Measurements from ENCODE around the gene LKAAEAR1.
"Not testable (repeated sequence)": the region's sequence is repeated elsewhere in the genome, so short reads cannot be mapped to it uniquely, and the experiment has no call there.

LKAAEAR1 gene, protein sequence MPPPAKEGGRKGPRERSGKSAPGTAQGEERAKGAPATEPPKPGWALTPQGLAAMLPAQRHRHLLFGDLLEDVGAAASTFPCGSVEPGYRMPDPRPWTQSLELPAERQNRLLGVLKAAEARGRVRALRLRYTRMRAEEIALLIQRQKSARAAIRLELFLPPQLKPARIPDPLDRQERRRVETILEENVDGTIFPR

GRCh38 chr20:64083804-64084684 lies at the start of gene LKAAEAR1:
Gene LKAAEAR1 (minus strand): TSS chr20:64084398. CDS start chr20:64084219, 179 bp downstream.
- no peak for DNase-seq (ENCODE audit: low read depth in 2 of 2)

- DNase-seq (ENCODE audit: low read depth in 2 of 2), result no peak
Observed at GRCh38 chr20:64131406-64131805, 47.2 kb upstream of the LKAAEAR1 start.

GRCh38 chr20:64130876-64131275 lies 46.7 kb upstream of the LKAAEAR1 start:
- DNase-seq (ENCODE audit: low read depth in 2 of 2), result no peak

DNA sequence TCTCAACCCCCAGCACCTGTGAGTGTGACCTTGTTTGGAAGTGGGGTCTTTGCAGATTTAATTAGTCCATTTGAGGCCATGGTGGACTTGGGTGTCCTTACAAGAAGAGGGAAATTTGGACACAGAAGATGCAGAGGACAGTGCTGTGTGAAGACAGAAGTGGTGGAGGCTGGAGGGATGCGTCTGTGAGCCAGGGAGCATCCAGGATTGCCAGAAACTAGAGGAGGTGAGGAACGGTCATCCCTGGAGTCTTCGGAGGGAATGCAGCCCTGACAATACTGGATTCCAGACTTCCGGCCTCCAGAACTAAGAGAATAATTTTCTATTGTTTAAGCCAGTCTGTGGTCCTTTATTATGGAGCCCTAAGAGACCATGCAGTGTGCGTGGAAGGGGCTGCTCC lies 46.1 kb upstream of the LKAAEAR1 start:
- DNase-seq (ENCODE audit: low read depth in 2 of 2), result no peak

- no peak for DNase-seq (ENCODE audit: low read depth in 2 of 2)
Observed at GRCh38 chr20:64129146-64129782, 45.1 kb upstream of the LKAAEAR1 start.

DNA sequence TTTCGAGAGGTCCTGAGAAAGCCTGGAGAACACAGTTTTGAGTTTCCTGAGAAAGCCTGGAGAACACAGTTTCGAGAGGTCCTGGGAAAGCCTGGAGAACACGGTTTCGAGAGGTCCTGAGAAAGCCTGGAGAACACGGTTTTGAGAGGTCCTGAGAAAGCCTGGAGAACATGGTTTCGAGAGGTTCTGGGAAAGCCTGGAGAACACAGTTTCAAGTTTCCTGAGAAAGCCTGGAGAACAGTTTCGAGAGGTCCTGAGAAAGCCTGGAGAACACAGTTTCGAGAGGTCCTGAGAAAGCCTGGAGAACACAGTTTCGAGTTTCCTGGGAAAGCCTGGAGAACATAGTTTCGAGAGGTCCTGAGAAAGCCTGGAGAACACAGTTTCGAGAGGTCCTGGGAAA lies 39.3 kb upstream of the LKAAEAR1 start:
- not testable (repeated sequence) for DNase-seq (ENCODE audit: low read depth in 2 of 2)

DNA sequence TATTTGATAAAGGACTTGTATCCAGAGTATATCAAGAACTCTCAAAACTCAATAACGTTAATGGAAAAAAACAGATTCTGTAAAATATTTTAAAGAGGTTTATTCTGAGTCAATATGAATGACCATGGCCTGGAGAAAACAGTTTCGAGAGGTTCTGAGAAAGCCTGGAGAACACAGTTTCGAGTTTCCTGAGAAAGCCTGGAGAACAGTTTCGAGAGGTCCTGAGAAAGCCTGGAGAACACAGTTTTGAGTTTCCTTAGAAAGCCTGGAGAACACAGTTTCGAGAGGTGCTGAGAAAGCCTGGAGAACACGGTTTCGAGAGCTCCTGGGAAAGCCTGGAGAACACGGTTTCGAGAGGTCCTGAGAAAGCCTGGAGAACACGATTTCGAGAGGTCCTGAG lies 38.7 kb upstream of the LKAAEAR1 start:
- not testable (repeated sequence) for DNase-seq (ENCODE audit: low read depth in 2 of 2)

- no peak for DNase-seq (ENCODE audit: low read depth in 2 of 2)
Observed at GRCh38 chr20:64121586-64121985, 37.4 kb upstream of the LKAAEAR1 start.

DNA sequence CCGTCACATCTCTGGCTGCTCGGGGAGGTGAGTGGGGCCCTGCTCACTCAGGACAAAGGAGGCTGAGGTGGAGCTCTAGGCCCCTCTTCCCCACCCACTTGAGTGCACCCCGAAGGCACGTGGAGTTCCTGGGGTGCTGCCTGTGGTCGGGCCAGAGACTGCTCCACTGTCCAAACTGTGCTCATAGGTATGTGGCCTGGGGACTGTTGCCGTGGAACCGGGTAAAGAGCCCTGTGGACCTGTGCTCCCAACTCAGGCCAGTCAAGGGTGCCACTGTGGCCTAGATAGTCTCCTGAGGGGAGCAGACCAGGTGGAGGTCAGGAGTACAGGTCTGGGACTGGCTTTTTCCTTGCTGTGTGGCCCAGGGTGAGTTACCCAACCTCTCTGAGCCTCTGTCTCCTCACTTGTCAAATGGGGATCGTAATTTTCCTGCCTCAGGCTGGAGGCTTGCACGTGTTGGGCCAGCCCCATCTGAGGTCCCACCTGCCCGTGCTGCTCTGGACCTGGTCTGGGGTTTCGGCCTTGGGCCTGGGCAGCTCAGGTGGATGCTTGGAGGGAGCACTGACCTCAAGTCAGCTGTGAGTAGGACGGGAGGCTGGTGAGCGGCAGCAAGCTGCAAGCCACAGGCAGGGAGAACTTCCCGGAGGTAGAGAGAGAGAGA lies 35.6 kb upstream of the LKAAEAR1 start:
- no peak for DNase-seq (ENCODE audit: low read depth in 2 of 2)

- no peak for DNase-seq (ENCODE audit: low read depth in 2 of 2)
Observed at GRCh38 chr20:64119301-64119680, 35.1 kb upstream of the LKAAEAR1 start.

DNA sequence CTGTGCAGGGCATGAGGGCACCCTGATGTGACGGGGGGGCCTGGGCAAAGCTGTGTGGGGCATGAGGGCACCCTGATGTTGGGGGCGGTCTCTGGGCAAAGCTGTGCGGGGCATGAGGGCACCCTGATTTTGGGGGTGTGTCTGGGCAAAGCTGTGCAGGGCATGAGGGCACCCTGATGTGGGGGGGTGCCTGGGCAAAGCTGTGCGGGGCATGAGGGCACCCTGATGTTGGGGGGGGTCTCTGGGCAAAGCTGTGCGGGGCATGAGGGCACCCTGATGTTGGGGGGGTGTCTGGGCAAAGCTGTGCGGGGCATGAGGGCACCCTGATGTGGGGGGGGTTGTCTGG lies 33.2 kb upstream of the LKAAEAR1 start:
- DNase-seq (ENCODE audit: low read depth in 2 of 2), result not testable (repeated sequence)

DNA sequence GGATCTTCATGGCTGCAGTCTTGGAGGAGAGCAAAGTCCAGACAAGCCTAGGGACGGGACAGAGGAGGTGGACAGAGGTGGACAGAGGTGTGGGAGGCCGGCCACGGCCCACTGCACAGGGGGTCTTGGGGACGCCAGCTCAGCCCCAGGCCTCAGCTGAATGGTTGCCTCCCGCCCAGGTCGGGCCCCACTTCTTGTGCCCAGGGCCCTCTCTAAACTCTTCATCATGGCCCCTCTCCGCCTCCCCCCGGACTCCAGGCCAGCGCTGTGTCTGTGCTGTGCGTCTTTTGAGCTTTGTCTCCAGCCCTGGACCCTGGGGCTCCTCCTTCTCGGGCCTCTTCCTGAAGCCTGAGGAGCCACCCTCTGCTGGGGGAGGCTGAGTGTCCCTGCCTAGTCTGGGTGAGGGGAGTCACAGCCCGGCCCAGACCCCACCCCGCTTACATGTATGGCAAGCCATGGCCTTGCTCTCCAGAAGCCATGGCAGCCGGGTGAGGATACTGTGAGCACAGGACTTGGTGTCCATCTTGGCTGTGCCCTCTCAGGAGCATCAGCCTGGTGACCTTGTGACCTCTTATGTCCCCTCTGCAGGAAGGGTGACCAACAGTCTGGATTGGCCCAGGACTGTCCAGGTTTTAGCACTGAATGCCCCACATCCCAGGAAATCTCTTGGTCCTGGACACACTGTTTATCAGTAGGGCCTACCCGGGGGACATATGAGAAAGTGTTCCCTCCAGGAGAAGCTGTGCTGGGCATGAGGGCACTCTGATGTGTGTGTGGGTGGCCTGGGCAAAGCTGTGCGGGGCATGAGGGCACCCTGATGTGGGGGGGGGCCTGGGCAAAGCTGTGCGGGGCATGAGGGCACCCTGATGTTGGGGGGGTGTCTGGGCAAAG lies 32.6 kb upstream of the LKAAEAR1 start:
- no peak for DNase-seq (ENCODE audit: low read depth in 2 of 2)

DNA sequence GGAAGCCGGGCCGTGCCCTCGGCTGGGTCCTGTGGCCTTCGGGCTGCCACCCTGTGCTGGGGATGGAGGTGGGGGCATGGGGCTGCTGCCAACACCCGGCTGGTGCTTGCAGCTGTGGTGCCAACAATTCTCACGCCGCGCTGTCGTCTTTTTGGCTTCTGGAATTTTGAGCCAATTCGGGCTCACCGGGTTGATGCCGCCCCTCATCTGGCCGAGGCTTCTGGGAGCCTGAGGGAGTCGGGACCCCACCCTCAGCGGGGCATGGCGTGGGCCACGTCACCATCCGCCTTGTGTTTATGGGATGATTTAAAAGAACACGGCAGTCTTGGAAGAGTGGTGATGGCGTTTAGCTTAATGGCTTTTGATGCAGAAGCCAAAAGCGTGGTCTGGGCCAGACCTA lies 31.8 kb upstream of the LKAAEAR1 start:
- no peak for DNase-seq (ENCODE audit: low read depth in 2 of 2)

GRCh38 chr20:64115171-64115911 lies 31.1 kb upstream of the LKAAEAR1 start:
- DNase-seq (ENCODE audit: low read depth in 2 of 2), result no peak

GRCh38 chr20:64114356-64114971 lies 30.3 kb upstream of the LKAAEAR1 start:
- DNase-seq (ENCODE audit: low read depth in 2 of 2), result no peak

GRCh38 chr20:64113796-64114355 lies 29.7 kb upstream of the LKAAEAR1 start:
- DNase-seq (ENCODE audit: low read depth in 2 of 2), result no peak

- DNase-seq (ENCODE audit: low read depth in 2 of 2), result no peak
Observed at GRCh38 chr20:64113444-64113775, 29.2 kb upstream of the LKAAEAR1 start.

GRCh38 chr20:64112691-64113443 lies 28.7 kb upstream of the LKAAEAR1 start:
- no peak for DNase-seq (ENCODE audit: low read depth in 2 of 2)
